HG02884 (cell line): ENCODE results near the gene GRAMD1A.

Experiments
- ATAC-seq: cut with Tn5 transposase; IDR thresholded peaks from one replicate; pipeline ENCODE4 v1.9.1; 2021; ENCODE audit warnings: mild to moderate bottlenecking, moderate library complexity; ENCODE audit not compliant: unreplicated experiment

Gene GRAMD1A

DNA sequence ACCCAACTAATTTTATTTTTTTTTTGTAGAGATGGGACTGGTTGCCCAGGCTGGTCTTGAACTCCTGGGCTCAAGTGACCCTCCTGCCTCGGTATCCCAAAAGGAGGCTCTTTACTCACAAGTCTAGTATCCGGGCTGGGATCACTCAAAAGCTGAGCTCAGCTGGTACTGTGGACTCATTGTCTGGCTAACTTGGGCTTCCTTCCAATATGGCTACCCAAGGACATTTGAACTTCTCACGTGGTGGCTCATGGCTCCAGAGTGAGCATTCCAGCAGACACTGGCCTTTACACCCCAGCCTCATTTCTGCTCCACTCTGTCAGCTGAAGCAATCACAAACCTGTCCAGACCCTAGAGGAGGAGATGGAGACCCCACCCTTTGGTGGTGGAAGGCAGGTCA, 70.3 kb downstream of the GRAMD1A start:
- ATAC-seq = no peak

GRCh38 chr19:35073516-35073915, 73.4 kb downstream of the GRAMD1A start:
- ATAC-seq = no peak

- no peak for ATAC-seq
Observed at GRCh38 chr19:35073941-35074340, 73.8 kb downstream of the GRAMD1A start.

DNA sequence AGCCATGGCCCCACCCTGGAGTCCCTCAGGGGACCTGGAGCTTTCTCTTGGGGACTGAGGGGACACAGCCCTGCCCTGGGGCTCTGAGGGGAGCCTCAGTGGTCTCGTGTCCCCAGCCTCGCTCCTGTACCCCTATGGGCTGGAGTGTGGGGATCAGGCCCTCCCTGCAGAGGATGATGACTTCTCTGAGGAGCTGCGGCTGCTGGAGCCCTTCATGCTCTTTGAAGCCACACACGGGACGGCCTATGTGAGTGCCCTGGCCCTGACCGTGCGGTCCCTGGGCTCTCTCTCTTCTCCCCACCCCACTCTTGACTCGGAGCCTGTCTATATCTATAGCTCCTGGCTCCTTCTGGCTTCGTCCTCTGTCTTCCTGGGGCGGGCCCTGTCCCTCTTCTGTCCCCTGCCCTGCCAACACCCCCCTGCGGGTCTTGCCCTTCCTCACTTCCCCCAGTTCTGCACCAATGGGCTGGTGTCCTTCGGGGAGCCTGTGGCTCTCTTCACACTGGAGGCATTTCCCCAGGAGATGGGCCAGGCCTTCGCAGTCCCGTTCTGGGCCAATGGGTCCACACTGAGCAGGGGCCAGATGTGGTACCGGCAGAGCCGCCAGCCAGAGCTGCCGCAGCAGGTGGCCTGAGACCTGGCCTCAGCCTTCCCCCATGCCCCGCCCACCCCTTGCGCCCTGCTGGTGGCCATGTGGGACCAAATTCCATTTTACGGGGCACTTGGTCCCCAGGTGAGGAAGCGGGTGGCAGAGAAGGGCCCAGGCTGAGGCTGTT, 74.5 kb downstream of the GRAMD1A start:
- ATAC-seq = no peak

DNA sequence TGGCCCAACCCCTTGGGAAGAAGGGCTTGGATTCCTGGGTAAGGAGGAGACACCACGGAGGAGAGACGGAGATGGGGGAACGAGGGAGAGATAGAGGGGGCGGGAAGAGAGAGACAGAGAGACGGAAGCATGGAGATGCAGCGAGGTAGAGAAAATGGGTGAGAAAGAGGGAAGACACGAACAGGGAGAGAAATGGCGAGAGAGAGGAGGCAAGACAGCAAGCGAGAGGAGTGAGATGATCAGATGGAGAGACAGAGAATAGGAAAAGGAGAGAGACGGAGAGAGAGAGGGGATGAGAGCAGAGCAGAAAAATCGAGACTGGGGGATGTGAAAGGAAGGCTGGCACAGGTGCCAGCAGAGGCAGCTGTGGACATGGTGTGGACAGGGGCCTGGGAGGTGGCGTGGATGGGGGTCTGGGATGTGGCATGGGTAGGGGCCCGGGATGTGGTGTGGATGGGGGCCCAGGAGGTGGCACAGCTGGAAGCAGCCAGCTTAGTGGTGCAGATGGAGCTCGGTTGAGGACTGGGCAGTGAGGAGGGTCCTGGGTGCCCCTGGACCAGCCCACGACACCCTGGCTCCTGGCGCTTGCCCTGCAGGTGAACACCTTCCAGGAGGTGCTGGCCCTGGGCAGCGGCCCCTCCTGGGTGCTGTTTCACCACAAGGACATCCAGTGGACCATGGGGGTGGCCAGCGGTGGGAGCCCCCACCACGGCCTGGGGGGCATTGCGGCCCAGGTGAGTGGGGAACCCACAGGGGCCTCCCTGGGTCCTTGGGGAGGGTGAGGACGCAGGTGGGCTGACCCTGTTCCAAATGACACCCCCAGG, 75.3 kb downstream of the GRAMD1A start:
- ATAC-seq = no peak

GRCh38 chr19:35076026-35076370, 75.9 kb downstream of the GRAMD1A start:
- ATAC-seq = no peak
